ENCODE data around the gene CACNA2D4. TPM values are rescaled to one million over a fixed set of nuclear protein-coding genes. Genes with fewer than 3 reads are reported as not detected.

CACNA2D4 gene
- total and polyA plus RNA-seq, 2 of the 13 experiments (the other 11 are each of a cell fraction or from before 2014, with no cell fraction given): 14.2 to 136 TPM

GRCh38 chr12:1838994-1839365 lies 79.5 kb downstream of the CACNA2D4 start:
- Histone ChIP-seq H3K4me1 (ENCODE audit: insufficient read depth, low read length) (peaks cover 61% of the 10 kb centered on the region), H3K36me3 (replicated peaks in 1 of 2; ENCODE audit: control insufficient read depth in 1 of 2, insufficient read depth in 2 of 2, low read length in 2 of 2) (no peaks in the 10 kb centered on the region), H3K79me2 (ENCODE audit: insufficient read depth, low read length) (no peaks in the 10 kb centered on the region), H3K4me2 (ENCODE audit: low read depth, low read length) (no peak overlapping the region), H3K9ac (ENCODE audit: insufficient read depth, low read depth, low read length) (no peak overlapping the region), H3K9me3 (ENCODE audit: low read length) (no peaks in the 10 kb centered on the region), H3K4me3 (replicated peaks in 1 of 3; ENCODE audit: insufficient read depth in 1 of 3, low read depth in 2 of 3, low read length in 3 of 3) (no peak overlapping the region), H2AFZ (ENCODE audit: low read length) (no peak overlapping the region), H3K27ac (ENCODE audit: extremely low read length, insufficient read depth, low read length) (no peak overlapping the region), H3K27me3 (ENCODE audit: control insufficient read depth in 1 of 2, insufficient read depth in 2 of 2, low read length in 2 of 2) (peaks cover 6 to 19% of the 10 kb centered on the region in 2 experiments; a peak in 4 of 5 replicates), H4K20me1 (ENCODE audit: insufficient read depth, low read length) (no peaks in the 10 kb centered on the region)
- FAIRE-seq (no peak), ATAC-seq (no peak), DNase-seq (ENCODE audit: low spot score) (no peak)
- in situ Hi-C loops (cut with HindIII; ENCODE audit: extremely low pct_ligation_motif_present, low pct_unique_long_range_greater_than_20kb) (no loop called here), intact Hi-C loops (cut with micrococcal nuclease; ENCODE audit: unreplicated experiment) (no loop called here)
- no TSS peak for BruUV-seq (replicated peaks)
- ChIA-PET CTCF (ENCODE audit: low intra/inter-chr PET ratio, low total read pairs) (no interaction called here), POLR2A (no interaction called here)
- no peak for TF ChIP-seq ONECUT2 (CRISPR knock-in tag; IDR thresholded peaks at IDR 0.05)
- peak; percentile 51; the same call in 1 of the 2 replicates for TF ChIP-seq ZBTB38 (CRISPR knock-in tag; IDR thresholded peaks at IDR 0.05)
- WGBS (ENCODE audit: low lambda C conversion rate): 90% methylated on average over 11 of the region's 15 CpGs

DNA sequence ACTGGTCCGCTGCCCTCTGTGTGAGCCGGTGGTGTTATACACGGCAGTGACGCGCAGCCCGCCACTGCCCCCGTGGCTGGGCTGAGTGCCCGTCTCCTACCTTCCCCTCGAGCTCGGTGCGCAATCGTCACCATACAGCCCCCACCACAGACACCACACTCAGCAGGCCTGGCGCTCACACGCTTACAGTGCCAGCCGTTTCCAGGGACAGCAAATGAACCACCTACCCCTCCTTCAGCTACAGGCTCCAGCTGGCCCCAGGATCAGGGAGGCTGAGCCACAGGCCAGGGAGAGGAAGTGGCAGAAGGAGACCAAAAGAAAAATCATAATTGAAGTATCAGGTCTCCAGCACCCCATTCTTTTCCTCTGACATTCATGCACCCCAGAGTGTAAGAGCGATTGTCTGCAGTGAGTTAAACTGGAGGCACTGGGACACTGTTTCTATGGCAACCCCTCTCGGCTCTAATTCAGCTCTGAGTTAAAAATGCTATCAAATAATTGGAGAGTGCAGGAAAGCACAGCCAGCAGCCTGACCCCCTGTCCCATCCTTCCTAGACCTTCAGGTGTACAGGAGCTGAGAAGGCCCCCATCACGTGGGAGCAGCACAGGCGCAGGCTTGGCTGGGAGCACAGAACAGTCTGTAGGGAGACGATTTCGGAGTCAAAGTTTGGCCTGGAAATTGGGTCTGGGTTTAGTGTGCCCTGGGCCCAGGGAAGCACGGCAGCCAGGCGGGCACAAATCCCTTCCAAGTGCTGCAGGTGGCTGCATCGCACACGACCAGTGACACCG lies 80.1 kb downstream of the CACNA2D4 start:
- Histone ChIP-seq H3K4me1 (ENCODE audit: insufficient read depth, low read length) (peaks cover 61% of the 10 kb centered on the region), H3K9me3 (ENCODE audit: low read length) (no peaks in the 10 kb centered on the region), H3K79me2 (ENCODE audit: insufficient read depth, low read length) (no peaks in the 10 kb centered on the region), H3K27ac (ENCODE audit: extremely low read length, insufficient read depth, low read length) (peak overlapping the region; percentile 42), H3K27me3 (ENCODE audit: control insufficient read depth in 1 of 2, insufficient read depth in 2 of 2, low read length in 2 of 2) (peaks cover 4 to 21% of the 10 kb centered on the region in 2 experiments), H3K9ac (ENCODE audit: insufficient read depth, low read depth, low read length) (peak overlapping the region; percentile 42; the same call in 1 of the 2 replicates), H3K36me3 (replicated peaks in 1 of 2; ENCODE audit: control insufficient read depth in 1 of 2, insufficient read depth in 2 of 2, low read length in 2 of 2) (no peaks in the 10 kb centered on the region), H3K4me3 (replicated peaks in 1 of 3; ENCODE audit: insufficient read depth in 1 of 3, low read depth in 2 of 3, low read length in 3 of 3) (no peak overlapping the region), H4K20me1 (ENCODE audit: insufficient read depth, low read length) (no peaks in the 10 kb centered on the region), H3K4me2 (ENCODE audit: low read depth, low read length) (0 out of 2 replicates have a peak overlapping the region, but pooled peaks have one; percentile 24), H2AFZ (ENCODE audit: low read length) (no peak overlapping the region)
- in situ Hi-C loops (cut with HindIII; ENCODE audit: extremely low pct_ligation_motif_present, low pct_unique_long_range_greater_than_20kb) (no loop called here), intact Hi-C loops (cut with micrococcal nuclease; ENCODE audit: unreplicated experiment) (no loop called here)
- 93% methylated on average over 23 of the region's 26 CpGs for WGBS (ENCODE audit: low lambda C conversion rate)
- CTCF ChIA-PET (ENCODE audit: low intra/inter-chr PET ratio, low total read pairs): no interaction called here
- no TSS peak for BruUV-seq (replicated peaks)
- POLR2A ChIA-PET: interaction anchor here (1.3 to 2.5 kb wide), 3 partner anchors 26 to 177 kb away, joined by 3 to 31 read pairs (median 3); no protein-coding TSS in a partner anchor
- FAIRE-seq: no peak
- DNase-seq (ENCODE audit: low spot score): no peak
- ATAC-seq: no peak; the same call in 2 of the 3 replicates
- TF ChIP-seq ETS1 (CRISPR knock-in tag; IDR thresholded peaks at IDR 0.05) (no peak), TFDP2 (CRISPR knock-in tag; IDR thresholded peaks at IDR 0.05) (no peak), ZNF280D (CRISPR knock-in tag; IDR thresholded peaks at IDR 0.05) (no peak), ZNF136 (CRISPR knock-in tag; IDR thresholded peaks at IDR 0.05; ENCODE audit: low read depth) (no peak), ZNF101 (CRISPR knock-in tag; IDR thresholded peaks at IDR 0.05; ENCODE audit: borderline replicate concordance, low read depth) (no peak), TOPORS (CRISPR knock-in tag; IDR thresholded peaks at IDR 0.05) (no peak), SMAD1 (CRISPR knock-in tag; IDR thresholded peaks at IDR 0.05; ENCODE audit: borderline replicate concordance, low read depth) (no peak), MYC (CRISPR knock-in tag; IDR thresholded peaks at IDR 0.05; ENCODE audit: borderline replicate concordance) (0 out of 2 replicates have a peak, but pooled peaks have one; percentile 5)
